HUES6 (cell line): ENCODE results near the gene ENOX1.

Experiments used
- H3K27ac ChIP-seq: 2 replicates; pipeline ENCODE4 v1.7.0; 2013; ENCODE audit warnings: low read depth, mild to moderate bottlenecking, low read length, inconsistent platforms
- H3K27me3 ChIP-seq: 2 replicates; pipeline ENCODE4 v1.6.1; 2013; ENCODE audit warnings: low read length; ENCODE audit not compliant: control insufficient read depth, insufficient read depth
- H3K36me3 ChIP-seq: 2 replicates; pipeline ENCODE4 v1.6.1; 2013; ENCODE audit warnings: low read length; ENCODE audit not compliant: control insufficient read depth, insufficient read depth
- H3K4me1 ChIP-seq: 2 replicates; pipeline ENCODE4 v1.6.1; 2013; ENCODE audit warnings: low read length; ENCODE audit not compliant: control insufficient read depth, insufficient read depth
- H3K4me3 ChIP-seq: 2 replicates; pipeline ENCODE4 v1.5.1; 2013; ENCODE audit warnings: low read depth, low read length
- H3K9ac ChIP-seq: one replicate; pipeline ENCODE4 v1.6.1; 2013; ENCODE audit warnings: mild to moderate bottlenecking, low read length
- H3K9me3 ChIP-seq: 2 replicates; pipeline ENCODE4 v1.6.1; 2013; ENCODE audit warnings: low read depth, low read length; ENCODE audit not compliant: control insufficient read depth, insufficient read depth

The ENOX1 gene

DNA sequence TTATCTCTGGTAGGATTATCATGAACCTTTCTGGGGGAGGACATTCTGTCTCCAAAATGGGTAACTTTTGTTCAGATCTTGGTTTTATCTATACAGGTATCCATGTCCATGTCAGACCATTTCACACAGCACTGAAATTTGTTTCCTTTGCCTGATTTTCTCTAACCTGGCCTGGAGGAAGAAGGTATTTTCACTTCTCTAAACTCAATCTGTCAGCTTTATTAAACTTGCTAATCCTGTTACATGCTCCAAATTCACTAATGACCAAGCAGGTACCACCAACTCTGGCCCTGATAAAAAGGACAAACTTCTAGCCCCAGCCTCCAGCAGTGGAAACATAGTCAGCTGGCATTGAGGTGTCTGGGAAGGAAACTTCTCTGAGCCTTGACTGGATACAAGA, 529.0 kb downstream of the ENOX1 start:
- H3K9me3 ChIP-seq, result no peaks in the 10 kb centered on the region

DNA sequence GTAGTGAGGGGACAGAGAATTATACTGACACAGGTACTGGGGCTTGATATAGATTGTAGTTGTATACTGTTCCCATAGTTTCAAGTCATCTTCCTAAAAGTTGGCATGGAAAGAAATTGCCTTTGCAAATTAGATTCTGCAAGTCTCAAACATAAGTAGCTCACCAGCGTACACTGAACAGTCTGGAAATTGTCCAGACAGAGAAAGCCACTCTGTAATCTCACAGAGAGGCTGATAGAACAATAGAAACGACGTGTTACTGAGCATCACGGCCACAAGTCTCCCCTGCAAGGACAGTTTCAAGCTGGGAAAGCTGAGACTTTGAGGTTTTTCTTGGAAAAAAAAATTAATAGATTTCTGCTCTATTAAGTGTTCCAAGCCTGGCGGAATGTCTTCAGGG, 534.8 kb downstream of the ENOX1 start:
- no peak overlapping the region for H3K9ac ChIP-seq
- no peaks in the 10 kb centered on the region for H3K9me3 ChIP-seq
- H3K36me3 ChIP-seq, result no peaks in the 10 kb centered on the region
- no peak overlapping the region for H3K27ac ChIP-seq
- H3K27me3 ChIP-seq, result no peaks in the 10 kb centered on the region
- no peaks in the 10 kb centered on the region for H3K4me1 ChIP-seq
- H3K4me3 ChIP-seq, result no peak overlapping the region

More for the DNA sequence above, 529.0 kb downstream of the ENOX1 start:
- Histone ChIP-seq H3K4me1 (no peaks in the 10 kb centered on the region), H3K4me3 (no peak overlapping the region), H3K27me3 (no peaks in the 10 kb centered on the region), H3K36me3 (no peaks in the 10 kb centered on the region), H3K9ac (no peak overlapping the region), H3K27ac (no peak overlapping the region)

GRCh38 chr13:43246382-43246781, 540.4 kb downstream of the ENOX1 start:
- Histone ChIP-seq H3K27ac (no peak overlapping the region), H3K36me3 (no peaks in the 10 kb centered on the region), H3K9me3 (no peaks in the 10 kb centered on the region), H3K27me3 (no peaks in the 10 kb centered on the region), H3K4me1 (no peaks in the 10 kb centered on the region; the same call in 1 of the 2 replicates), H3K4me3 (no peak overlapping the region), H3K9ac (no peak overlapping the region)

DNA sequence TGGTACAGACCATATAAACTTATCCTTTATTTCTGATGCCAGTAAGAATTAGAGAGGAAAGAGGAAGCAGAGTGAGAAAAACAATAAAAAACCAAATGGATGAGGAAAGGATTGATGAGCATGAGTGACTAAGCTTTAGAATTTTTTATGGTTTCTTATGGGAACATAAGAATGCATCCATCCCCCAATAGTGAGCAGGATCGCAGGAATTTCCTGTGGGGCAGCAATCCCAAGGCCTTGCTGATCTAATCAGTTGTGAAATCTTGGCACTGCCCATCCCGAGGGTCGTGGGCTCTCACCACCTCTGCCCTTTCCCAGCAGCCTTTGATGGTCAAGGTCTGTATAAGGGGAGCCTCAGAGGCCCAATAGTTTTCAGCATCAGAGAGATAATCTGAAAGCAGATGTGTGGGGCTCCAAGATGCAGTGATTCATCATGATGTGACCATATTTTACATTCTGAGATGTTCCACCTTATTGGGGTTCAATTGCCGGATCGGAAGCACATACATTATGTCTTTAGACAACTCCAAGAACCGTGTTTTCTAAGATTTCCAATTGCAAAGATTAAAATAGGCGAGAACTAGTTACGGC, 541.3 kb downstream of the ENOX1 start:
- Histone ChIP-seq H3K27ac (no peak overlapping the region), H3K36me3 (no peaks in the 10 kb centered on the region), H3K4me1 (no peaks in the 10 kb centered on the region; the same call in 1 of the 2 replicates), H3K9me3 (no peaks in the 10 kb centered on the region), H3K4me3 (no peak overlapping the region), H3K9ac (no peak overlapping the region), H3K27me3 (no peaks in the 10 kb centered on the region)

DNA sequence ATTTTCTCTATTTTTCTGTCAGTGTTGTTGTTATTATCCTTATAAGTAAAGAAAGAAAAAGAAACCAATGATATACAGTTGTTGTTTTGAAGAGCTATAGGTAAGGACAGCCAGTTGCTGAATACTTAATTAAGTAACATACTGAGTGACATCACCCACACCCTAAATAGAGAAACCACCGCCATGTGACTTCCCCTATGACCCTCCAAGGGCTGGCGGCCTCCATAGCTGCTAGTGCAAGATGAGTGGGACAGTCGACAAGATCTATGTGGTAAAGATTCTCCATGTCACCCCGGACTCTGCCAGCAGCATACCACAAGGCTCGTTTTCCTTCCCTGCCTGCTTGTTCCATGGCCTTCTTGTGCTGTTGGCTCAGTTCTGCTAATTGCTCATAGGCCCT, 542.3 kb downstream of the ENOX1 start:
- H3K9me3 ChIP-seq, result no peaks in the 10 kb centered on the region
- H3K9ac ChIP-seq, result no peak overlapping the region
- no peaks in the 10 kb centered on the region for H3K36me3 ChIP-seq
- H3K4me1 ChIP-seq, result no peaks in the 10 kb centered on the region; the same call in 1 of the 2 replicates
- H3K4me3 ChIP-seq, result no peak overlapping the region
- H3K27me3 ChIP-seq, result no peaks in the 10 kb centered on the region
- H3K27ac ChIP-seq, result no peak overlapping the region

DNA sequence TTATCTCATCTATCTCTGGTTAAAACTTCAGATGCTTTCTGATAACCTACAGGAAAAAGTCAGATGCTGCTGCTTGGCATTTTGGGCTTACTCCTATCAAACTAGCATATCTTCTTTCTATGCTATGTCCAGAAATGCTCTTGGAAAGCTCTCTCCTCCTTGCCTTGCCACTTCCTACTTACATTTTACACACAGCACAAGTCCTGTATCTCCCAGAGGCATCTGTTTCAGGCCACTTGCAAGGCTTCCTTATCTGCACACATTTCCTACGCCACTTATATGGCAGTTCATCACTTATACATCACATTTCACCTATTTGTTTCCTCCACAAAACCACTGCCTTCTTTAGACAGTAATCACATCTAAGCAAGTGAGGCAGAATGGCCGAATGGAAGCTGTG, 543.1 kb downstream of the ENOX1 start:
- Histone ChIP-seq H3K27me3 (no peaks in the 10 kb centered on the region), H3K36me3 (no peaks in the 10 kb centered on the region), H3K4me1 (no peaks in the 10 kb centered on the region; the same call in 1 of the 2 replicates), H3K4me3 (no peak overlapping the region), H3K27ac (no peak overlapping the region), H3K9me3 (no peaks in the 10 kb centered on the region), H3K9ac (no peak overlapping the region)

GRCh38 chr13:43242040-43242439, 544.7 kb downstream of the ENOX1 start:
- Histone ChIP-seq H3K27ac (no peak overlapping the region), H3K9me3 (no peaks in the 10 kb centered on the region), H3K36me3 (no peaks in the 10 kb centered on the region), H3K4me1 (no peaks in the 10 kb centered on the region; the same call in 1 of the 2 replicates), H3K9ac (no peak overlapping the region), H3K4me3 (no peak overlapping the region), H3K27me3 (no peaks in the 10 kb centered on the region)

DNA sequence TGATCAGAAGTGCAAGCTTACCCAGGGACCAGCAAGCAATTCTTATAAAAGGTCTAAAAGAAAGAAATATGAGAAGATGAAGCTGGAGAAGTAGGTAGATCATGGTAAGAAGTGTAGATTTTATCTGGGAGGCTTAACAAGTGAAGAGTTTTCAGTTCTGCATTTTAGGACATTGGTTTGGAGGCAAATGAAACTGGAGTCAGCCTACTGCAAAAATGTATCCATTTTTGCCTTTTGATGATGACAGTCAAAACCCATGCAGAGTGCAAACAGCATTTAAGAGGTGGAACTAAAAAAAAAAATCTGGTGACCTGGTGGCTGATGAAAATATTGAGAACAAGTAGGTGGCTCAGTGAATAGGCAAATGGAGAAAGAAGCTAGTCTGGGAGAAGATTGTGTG, 546.5 kb downstream of the ENOX1 start:
- H3K36me3 ChIP-seq, result no peaks in the 10 kb centered on the region
- H3K9ac ChIP-seq, result no peak overlapping the region
- H3K4me3 ChIP-seq, result no peak overlapping the region
- H3K27ac ChIP-seq, result no peak overlapping the region
- no peaks in the 10 kb centered on the region for H3K9me3 ChIP-seq
- H3K27me3 ChIP-seq, result no peaks in the 10 kb centered on the region
- no peaks in the 10 kb centered on the region; the same call in 1 of the 2 replicates for H3K4me1 ChIP-seq

GRCh38 chr13:43239275-43239840, 547.4 kb downstream of the ENOX1 start:
- H3K27me3 ChIP-seq, result no peaks in the 10 kb centered on the region

GRCh38 chr13:43238341-43239083, 548.3 kb downstream of the ENOX1 start:
- Histone ChIP-seq H3K27me3 (no peaks in the 10 kb centered on the region), H3K4me1 (no peaks in the 10 kb centered on the region; the same call in 1 of the 2 replicates), H3K36me3 (no peaks in the 10 kb centered on the region), H3K9me3 (no peaks in the 10 kb centered on the region), H3K9ac (no peak overlapping the region), H3K27ac (no peak overlapping the region), H3K4me3 (no peak overlapping the region)

More at GRCh38 chr13:43239275-43239840, 547.4 kb downstream of the ENOX1 start:
- Histone ChIP-seq H3K4me1 (no peaks in the 10 kb centered on the region; the same call in 1 of the 2 replicates), H3K4me3 (no peak overlapping the region), H3K9ac (no peak overlapping the region), H3K36me3 (no peaks in the 10 kb centered on the region), H3K9me3 (no peaks in the 10 kb centered on the region), H3K27ac (no peak overlapping the region)

DNA sequence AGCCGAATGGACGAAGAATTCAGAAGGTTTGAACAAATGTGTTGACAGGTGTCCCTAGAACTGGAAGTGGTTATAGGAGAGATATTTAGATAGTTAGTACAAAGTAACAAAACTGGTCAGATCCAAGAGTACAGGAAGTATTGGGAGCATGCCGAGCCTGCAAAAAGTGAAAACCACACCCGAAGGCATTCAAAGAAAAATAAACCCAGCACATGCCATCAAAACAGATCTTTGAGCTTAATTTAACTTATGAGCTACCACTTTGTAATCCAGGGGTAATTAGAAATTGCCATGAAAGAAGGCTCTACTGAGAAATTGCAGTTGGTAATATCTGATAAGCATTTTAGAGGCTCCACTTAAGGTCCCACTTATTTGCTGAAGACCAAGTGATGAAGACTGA, 549.2 kb downstream of the ENOX1 start:
- Histone ChIP-seq H3K9ac (no peak overlapping the region), H3K27ac (no peak overlapping the region), H3K36me3 (no peaks in the 10 kb centered on the region), H3K27me3 (no peaks in the 10 kb centered on the region), H3K9me3 (no peaks in the 10 kb centered on the region), H3K4me3 (no peak overlapping the region), H3K4me1 (no peaks in the 10 kb centered on the region; the same call in 1 of the 2 replicates)
